Breast epithelium (tissue), 3 donors: ENCODE results near the gene HEPACAM.

ENCODE experiments used
- POLR2A ChIP-seq: fragments of 450-650 bp; IDR thresholded peaks from one replicate; pipeline ENCODE4 v1.6.1; 2016; ENCODE audit warnings: antibody characterized with exemption, mild to moderate bottlenecking, moderate library complexity
- POLR2AphosphoS5 ChIP-seq, 3 donors: sonication (generic); formaldehyde crosslinking; IDR thresholded peaks; one replicate each; pipeline ENCODE4 v1.6.1; 2017; ENCODE audit warnings: antibody characterized with exemption in 3 of 3
- TF ChIP-seq, protein P1 (sequence below), 3 donors: fragments of 450-650 bp; IDR thresholded peaks; one replicate each; pipeline ENCODE4 v1.5.1; 2016 to 2017; ENCODE audit warnings: antibody characterized with exemption in 3 of 3, mild to moderate bottlenecking in 3 of 3, moderate library complexity in 3 of 3

DNA sequence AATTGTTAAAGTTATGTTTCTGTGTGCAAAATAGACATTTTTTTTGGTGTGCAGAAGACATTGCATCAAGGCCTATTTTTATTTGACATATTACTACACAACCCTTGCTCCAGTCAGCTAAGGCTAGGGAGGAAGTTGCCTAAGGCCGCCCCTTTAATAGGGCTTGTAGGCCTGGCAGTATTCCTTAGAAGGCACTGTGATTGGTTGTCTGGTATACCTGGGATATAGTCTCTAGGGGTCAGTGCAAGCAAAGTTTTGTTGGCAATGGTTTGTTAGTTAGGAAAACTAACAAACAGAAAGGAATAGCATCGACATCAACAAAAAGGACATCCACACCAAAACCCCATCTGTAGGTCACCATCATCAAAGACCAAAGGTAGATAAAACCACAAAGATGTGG, 35.1 kb upstream of the HEPACAM start:
- no peak for TF ChIP-seq POLR2AphosphoS5 (IDR thresholded peaks at IDR 0.05)
- TF ChIP-seq, protein P1, sequence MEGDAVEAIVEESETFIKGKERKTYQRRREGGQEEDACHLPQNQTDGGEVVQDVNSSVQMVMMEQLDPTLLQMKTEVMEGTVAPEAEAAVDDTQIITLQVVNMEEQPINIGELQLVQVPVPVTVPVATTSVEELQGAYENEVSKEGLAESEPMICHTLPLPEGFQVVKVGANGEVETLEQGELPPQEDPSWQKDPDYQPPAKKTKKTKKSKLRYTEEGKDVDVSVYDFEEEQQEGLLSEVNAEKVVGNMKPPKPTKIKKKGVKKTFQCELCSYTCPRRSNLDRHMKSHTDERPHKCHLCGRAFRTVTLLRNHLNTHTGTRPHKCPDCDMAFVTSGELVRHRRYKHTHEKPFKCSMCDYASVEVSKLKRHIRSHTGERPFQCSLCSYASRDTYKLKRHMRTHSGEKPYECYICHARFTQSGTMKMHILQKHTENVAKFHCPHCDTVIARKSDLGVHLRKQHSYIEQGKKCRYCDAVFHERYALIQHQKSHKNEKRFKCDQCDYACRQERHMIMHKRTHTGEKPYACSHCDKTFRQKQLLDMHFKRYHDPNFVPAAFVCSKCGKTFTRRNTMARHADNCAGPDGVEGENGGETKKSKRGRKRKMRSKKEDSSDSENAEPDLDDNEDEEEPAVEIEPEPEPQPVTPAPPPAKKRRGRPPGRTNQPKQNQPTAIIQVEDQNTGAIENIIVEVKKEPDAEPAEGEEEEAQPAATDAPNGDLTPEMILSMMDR (IDR thresholded peaks at IDR 0.05), result no peak
- TF ChIP-seq POLR2A, result no peak
